Measurements from ENCODE around the gene ARHGEF1.

Gene ARHGEF1

GRCh38 chr19:41939861-41940730 lies 57.1 kb downstream of the ARHGEF1 start:
- peak overlapping the region; percentile 41 for H3K4me3 ChIP-seq (replicated peaks; ENCODE audit: low read depth, low read length)
- no peak for DNase-seq (ENCODE audit: extremely low read depth, low read depth)
- no peak for TF ChIP-seq CTCF (IDR thresholded peaks at IDR 0.05; ENCODE audit: low read depth, low read length, missing control alignments)

GRCh38 chr19:41940731-41941409 lies 57.9 kb downstream of the ARHGEF1 start:
- H3K4me3 ChIP-seq (replicated peaks; ENCODE audit: low read depth, low read length) = peak overlapping the region; percentile 41
- no peak for TF ChIP-seq CTCF (IDR thresholded peaks at IDR 0.05; ENCODE audit: low read depth, low read length, missing control alignments)
- no peak for DNase-seq (ENCODE audit: extremely low read depth, low read depth)

- H3K4me3 ChIP-seq (replicated peaks; ENCODE audit: low read depth, low read length) = no peak overlapping the region
- no peak for DNase-seq (ENCODE audit: extremely low read depth, low read depth)
- no peak for TF ChIP-seq CTCF (IDR thresholded peaks at IDR 0.05; ENCODE audit: low read depth, low read length, missing control alignments)
Measured at GRCh38 chr19:41941410-41942202, 58.6 kb downstream of the ARHGEF1 start.

GRCh38 chr19:41944336-41944735 lies 61.4 kb downstream of the ARHGEF1 start:
- TF ChIP-seq CTCF (IDR thresholded peaks at IDR 0.05; ENCODE audit: low read depth, low read length, missing control alignments) = no peak
- no peak overlapping the region for H3K4me3 ChIP-seq (replicated peaks; ENCODE audit: low read depth, low read length)
- DNase-seq (ENCODE audit: extremely low read depth, low read depth) = no peak

GRCh38 chr19:41945135-41945766 lies 62.3 kb downstream of the ARHGEF1 start:
- no peak for DNase-seq (ENCODE audit: extremely low read depth, low read depth)
- H3K4me3 ChIP-seq (replicated peaks; ENCODE audit: low read depth, low read length) = no peak overlapping the region
- TF ChIP-seq CTCF (IDR thresholded peaks at IDR 0.05; ENCODE audit: low read depth, low read length, missing control alignments) = no peak

- no peak for DNase-seq (ENCODE audit: extremely low read depth, low read depth)
- H3K4me3 ChIP-seq (replicated peaks; ENCODE audit: low read depth, low read length) = no peak overlapping the region
- TF ChIP-seq CTCF (IDR thresholded peaks at IDR 0.05; ENCODE audit: low read depth, low read length, missing control alignments) = no peak
Measured at GRCh38 chr19:41947091-41947490, 64.1 kb downstream of the ARHGEF1 start.
